GM23248 (cell line): Measurements from ENCODE around the gene CAPN9.

Experiments used
- EZH2 ChIP-seq: fragments of 200-600 bp; sonication (generic); IDR thresholded peaks from 2 replicates; pipeline ENCODE4 v1.6.1; 2018; ENCODE audit warnings: antibody characterized with exemption, mild to moderate bottlenecking; ENCODE audit not compliant: insufficient read depth, poor library complexity, severe bottlenecking
- EZH2phosphoT487 ChIP-seq: fragments of 200-600 bp; sonication (generic); IDR thresholded peaks from 2 replicates; pipeline ENCODE4 v1.6.1; 2018; ENCODE audit warnings: antibody characterized with exemption, moderate library complexity, mild to moderate bottlenecking, low read depth; ENCODE audit not compliant: insufficient read depth

DNA sequence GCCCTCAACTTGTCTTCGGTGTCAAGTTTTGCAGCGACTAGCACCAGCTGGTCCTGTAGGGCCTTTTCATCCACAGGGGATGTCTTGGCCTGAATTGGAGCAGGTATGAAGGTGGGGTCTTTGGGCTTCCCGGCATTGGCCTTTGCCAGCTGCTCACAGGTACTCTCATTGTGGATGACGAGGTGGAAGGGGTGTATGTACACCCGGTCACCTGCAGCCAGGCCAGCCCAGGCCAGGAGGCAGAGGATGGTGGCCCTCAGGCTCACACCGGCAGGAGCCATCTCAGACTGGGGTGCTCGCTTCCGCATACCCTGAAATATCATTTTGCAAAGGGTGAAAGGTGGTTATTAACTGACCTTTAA lies 36.7 kb upstream of the CAPN9 start:
- TF ChIP-seq EZH2phosphoT487 = no peak
- TF ChIP-seq EZH2 = no peak
